Measurements from ENCODE around the gene JAKMIP2.

- no peak for TF ChIP-seq POLR2A (IDR thresholded peaks at IDR 0.05; ENCODE audit: low read length)
- no peak for TF ChIP-seq GATA1 (IDR thresholded peaks at IDR 0.05; ENCODE audit: low read depth, low read length)
These were observed 163.1 kb downstream of the JAKMIP2 start for GRCh38 chr5:147619281-147619878.
